Heart left ventricle (tissue), 16 donors: Measurements from ENCODE around the gene RAD51B. TPM values are rescaled to one million over a fixed set of nuclear protein-coding genes. Genes with fewer than 3 reads are reported as not detected.
A peak's percentile ranks its signal among the peaks of the same experiment; 100 is the strongest.

ENCODE experiments used
- ATAC-seq, 4 donors: fragments of 200-7000 bp; cut with Tn5 transposase; one replicate each; pipeline ENCODE4 v1.9.1; 2020 to 2022; ENCODE audit warnings: moderate library complexity in 4 of 4, mild to moderate bottlenecking in 3 of 4, moderate number of reproducible peaks in 1 of 4
- DNase-seq, 5 donors: peaks; one replicate each; pipeline ENCODE4 v3.0.0-alpha.2; 2020
- H3K27ac ChIP-seq, 12 donors: fragments of 200-600 bp; sonication (generic) in 4 of 12; one replicate each; pipeline versions ENCODE4 v1.5.0 to v1.8.0; 2016 to 2022; ENCODE audit warnings: mild to moderate bottlenecking in 2 of 12
- H3K27me3 ChIP-seq, 9 donors: fragments of 200-600 bp; sonication (generic) in 2 of 9; one replicate each; pipeline versions ENCODE4 v1.5.1 to v1.8.0; 2016 to 2022; ENCODE audit warnings: mild to moderate bottlenecking in 3 of 9
- H3K36me3 ChIP-seq, 9 donors: fragments of 200-600 bp; sonication (generic) in 2 of 9; one replicate each; pipeline versions ENCODE4 v1.5.0 to v1.8.0; 2018 to 2022; ENCODE audit warnings: mild to moderate bottlenecking in 2 of 9
- H3K4me1 ChIP-seq, 12 donors: fragments of 200-600 bp; sonication (generic) in 4 of 12; one replicate each; pipeline versions ENCODE4 v1.5.0 to v1.8.0; 2016 to 2022; ENCODE audit warnings: mild to moderate bottlenecking in 3 of 12
- H3K4me3 ChIP-seq, 12 donors: fragments of 200-600 bp; sonication (generic) in 4 of 12; one replicate each; pipeline versions ENCODE4 v1.5.0 to v1.8.0; 2017 to 2022; ENCODE audit warnings: mild to moderate bottlenecking in 9 of 12, moderate library complexity in 4 of 12
- H3K9me3 ChIP-seq, 12 donors: fragments of 200-600 bp; sonication (generic) in 4 of 12; one replicate each; pipeline versions ENCODE4 v1.5.0 to v1.8.0; 2016 to 2022; ENCODE audit warnings: mild to moderate bottlenecking in 1 of 12
- CTCF ChIP-seq, 12 donors: fragments of 200-600 bp; sonication (generic) in 4 of 12; IDR thresholded peaks; one replicate each; pipeline versions ENCODE4 v1.5.0 to v1.8.0; 2018 to 2022; ENCODE audit warnings: antibody characterized with exemption in 12 of 12, mild to moderate bottlenecking in 5 of 12
- POLR2A ChIP-seq, 2 donors: fragments of 450-650 bp; IDR thresholded peaks; one replicate each; pipeline ENCODE4 v1.6.1; 2017; ENCODE audit warnings: antibody characterized with exemption in 2 of 2, mild to moderate bottlenecking in 2 of 2, moderate library complexity in 2 of 2
- WGBS, 4 donors: extraction: QIAGEN DNeasy Blood & Tissue Kit in 2 of 4; methylation state at CpG; one replicate each; pipeline versions ENCODE4 v1.1.5 to v1.1.7; 2013 to 2018; 5-methylcytosine and 5-hydroxymethylcytosine counted together
- intact Hi-C, 10 donors: fragments of 100-400 bp; cut with DNase I; formaldehyde crosslinking; loops; one replicate each; pipeline versions ENCODE4 v1.11.1 to v1.14.2; 2022
- polyA plus RNA-seq, 2 donors: library from polyadenylated mRNA; stranded (reverse); fragments of 200-250 nt; gene quantifications; one replicate each; pipeline ENCODE4 v1.2.3, GENCODE V29; 2013
- total RNA-seq, 9 donors: library from RNA; depleted of rRNA in 2 of 9; stranded (reverse); fragments of >200 nt in 2 of 9; fragmentation: NEBNext Ultra II Directional in 3 of 9; extraction: Animal tissue kit (Norgen Biotek cat#: 25700) in 3 of 9; gene quantifications; one replicate each; pipeline versions ENCODE4 v1.1.0 to v1.2.4, GENCODE V29; 2016 to 2023
- donor health status: ischemic (EF 13 %, LVEDD 7.1; RV severe dilation, severe dysfunction).
- donor health status: healthy with polysubstance abuse.
- donor health status: DM: no; HTN: yes; CAD: no.
- donor health status: DM: no; HTN: no; CAD: no.
- donor health status: ischemic (EF 25% LVEDD 6.9; RV normal size, moderate dysfunction).
- donor health status: ischemic (EF 25% LVEDD 5.7; RV mildly dilated, moderate dysfunction).
- donor health status: healthy.
- donor health status: DM: yes; HTN: yes; CAD: no.
- donor health status: ischemic (EF 35%, LVEDD 5.7; RV mildly dilated, moderate dysfunction).
- donor health status: nonischemic (EF 11% LVEDD 7.7; RV severe dilation, severe dysfunction).
- donor health status: DM: yes; HTN: yes; CAD: no.
- donor health status: PGD.
- donor health status: ischemic (EF 29% LVEDD 5.4; RV normal size, mild dysfunction).
- donor health status: nonischemic (EF 23%, LVEDD 6.1; RV moderate dilation, normal function).

RAD51B gene
- total and polyA plus RNA-seq, 11 donors, result 1.3 to 11.3 (median 3.2) TPM

GRCh38 chr14:68658029-68658509 lies 838.5 kb downstream of the RAD51B start:
- peaks cover 0 to 45% (median 18%) of the 10 kb centered on the region in 12 donors for H3K4me1 ChIP-seq
- intact Hi-C loops, result loop anchor here in 2 of 10 donors (5.0 to 10.0 kb wide), 2 partner anchors 127 to 411 kb away; no protein-coding TSS in a partner anchor
- H3K4me3 ChIP-seq, result no peak overlapping the region
- no peaks in the 10 kb centered on the region for H3K36me3 ChIP-seq
- H3K27ac ChIP-seq, result peak overlapping the region in 3 of 12 donors; percentile 58 to 73 (median 67)
- WGBS, 4 donors, result 64 to 100% (median 91%) methylated on average over 3 to 8 of the region's 8 CpGs
- H3K27me3 ChIP-seq, result no peaks in the 10 kb centered on the region
- H3K9me3 ChIP-seq, result no peaks in the 10 kb centered on the region
- TF ChIP-seq POLR2A (IDR thresholded peaks at IDR 0.05), result no peak
- no peak for TF ChIP-seq CTCF (IDR thresholded peaks at IDR 0.05)
- DNase-seq (no peak), ATAC-seq (no peak)

GRCh38 chr14:68658943-68659931 lies 839.7 kb downstream of the RAD51B start:
- DNase-seq (peak in 2 of 5 donors; percentile 54 to 57), ATAC-seq (peak in 3 of 4 donors; percentile 19 to 51 (median 40))
- H3K4me1 ChIP-seq, result peaks cover 0 to 52% (median 25%) of the 10 kb centered on the region in 12 donors
- no peaks in the 10 kb centered on the region for H3K9me3 ChIP-seq
- intact Hi-C loops, result loop anchor here in 2 of 10 donors (5.0 to 10.0 kb wide), 2 partner anchors 126 to 412 kb away; no protein-coding TSS in a partner anchor
- peak overlapping the region in 10 of 12 donors; percentile 11 to 73 (median 62) for H3K27ac ChIP-seq
- H3K27me3 ChIP-seq, result no peaks in the 10 kb centered on the region
- 61 to 69% (median 65%) methylated on average over 16 to 20 of the region's 20 CpGs for WGBS, 4 donors
- TF ChIP-seq POLR2A (IDR thresholded peaks at IDR 0.05), result no peak
- TF ChIP-seq CTCF (IDR thresholded peaks at IDR 0.05), result peak in 1 of 12 donors; percentile 17
- no peaks in the 10 kb centered on the region for H3K36me3 ChIP-seq
- no peak overlapping the region for H3K4me3 ChIP-seq

GRCh38 chr14:68660495-68660894 lies 840.9 kb downstream of the RAD51B start:
- H3K4me3 ChIP-seq, result no peak overlapping the region
- intact Hi-C loops, result loop anchor here in 2 of 10 donors (10.0 kb wide), 1 partner anchor 116 kb away; no protein-coding TSS in a partner anchor
- H3K27ac ChIP-seq, result no peak overlapping the region
- H3K36me3 ChIP-seq, result no peaks in the 10 kb centered on the region
- DNase-seq, result no peak
- 96 to 97% (median 96%) methylated on average over 6 of the region's 6 CpGs for whole genome bisulfite sequencing, 4 donors
- H3K4me1 ChIP-seq, result peaks cover 0 to 53% (median 33%) of the 10 kb centered on the region in 12 donors
- H3K27me3 ChIP-seq, result no peaks in the 10 kb centered on the region
- TF ChIP-seq CTCF (IDR thresholded peaks at IDR 0.05) (no peak), POLR2A (IDR thresholded peaks at IDR 0.05) (no peak)
- ATAC-seq, result no peak
- no peaks in the 10 kb centered on the region for H3K9me3 ChIP-seq
